Measurements from ENCODE around the gene MAD2L1BP.
A peak's percentile ranks its signal among the peaks of the same experiment; 100 is the strongest.
"Not testable (repeated sequence)": the region's sequence is repeated elsewhere in the genome, so short reads cannot be mapped to it uniquely, and the experiment has no call there.

MAD2L1BP gene, protein sequence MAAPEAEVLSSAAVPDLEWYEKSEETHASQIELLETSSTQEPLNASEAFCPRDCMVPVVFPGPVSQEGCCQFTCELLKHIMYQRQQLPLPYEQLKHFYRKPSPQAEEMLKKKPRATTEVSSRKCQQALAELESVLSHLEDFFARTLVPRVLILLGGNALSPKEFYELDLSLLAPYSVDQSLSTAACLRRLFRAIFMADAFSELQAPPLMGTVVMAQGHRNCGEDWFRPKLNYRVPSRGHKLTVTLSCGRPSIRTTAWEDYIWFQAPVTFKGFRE

GRCh38 chr6:43635387-43636307, at the start of gene MAD2L1BP:
Gene MAD2L1BP (plus strand): TSS chr6:43635840. CDS start chr6:43635876, 36 bp downstream.
- DNase-seq = peak; percentile 78 to 98 (median 87)
- intact Hi-C loops (cut with DNase I) = loop anchor here (5.0 kb wide), 1 partner anchor 58 kb away; the partner anchor contains the start of genes POLH and XPO5

GRCh38 chr6:43588194-43588593, 47.4 kb upstream of the MAD2L1BP start:
- intact Hi-C loops (cut with DNase I) = no loop called here
- DNase-seq = no peak

GRCh38 chr6:43589564-43589963, 46.1 kb upstream of the MAD2L1BP start:
- DNase-seq; intact Hi-C loops (cut with DNase I): not testable (repeated sequence)

GRCh38 chr6:43593938-43594337, 41.7 kb upstream of the MAD2L1BP start:
- DNase-seq = no peak
- intact Hi-C loops (cut with DNase I) = no loop called here

DNA sequence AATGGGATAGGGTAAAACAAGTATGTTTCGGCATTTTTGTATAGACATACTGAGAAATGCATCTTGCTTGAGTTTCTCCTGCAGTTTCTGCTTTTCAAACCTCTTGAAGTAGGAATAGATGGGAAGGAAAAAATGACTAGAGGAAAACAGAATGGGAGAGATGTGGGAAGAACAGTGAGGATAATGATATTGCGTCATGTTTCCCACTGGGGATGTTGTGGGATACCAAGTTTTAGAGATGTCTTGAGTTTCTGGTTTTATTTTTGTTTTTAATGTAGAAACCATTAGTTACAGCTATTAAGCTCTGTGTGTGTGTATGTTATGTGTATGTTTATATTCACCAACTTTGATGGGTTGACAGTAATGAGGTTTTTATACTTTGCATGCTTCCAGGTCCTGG, 35.0 kb upstream of the MAD2L1BP start:
- no peak for DNase-seq
- intact Hi-C loops (cut with DNase I) = no loop called here

DNA sequence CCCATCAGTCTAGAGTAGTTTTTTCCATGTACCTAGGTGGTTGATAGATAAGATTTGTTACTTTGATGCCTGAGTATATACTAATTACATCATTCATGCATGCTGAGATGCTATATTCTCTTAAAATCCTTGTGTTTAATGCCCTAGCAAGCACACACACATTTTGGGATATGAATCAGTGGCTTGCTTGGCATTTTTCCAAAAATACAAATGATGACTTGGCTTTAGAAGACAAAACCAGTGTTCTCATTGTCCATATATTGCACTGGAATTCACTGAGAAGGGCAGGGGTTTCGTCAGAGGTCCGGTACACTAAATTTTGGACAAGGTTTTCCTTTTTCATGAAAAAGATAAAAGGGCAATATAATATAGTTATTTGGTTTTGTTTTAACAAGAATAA, 31.5 kb upstream of the MAD2L1BP start:
- DNase-seq = no peak
- intact Hi-C loops (cut with DNase I) = no loop called here

DNA sequence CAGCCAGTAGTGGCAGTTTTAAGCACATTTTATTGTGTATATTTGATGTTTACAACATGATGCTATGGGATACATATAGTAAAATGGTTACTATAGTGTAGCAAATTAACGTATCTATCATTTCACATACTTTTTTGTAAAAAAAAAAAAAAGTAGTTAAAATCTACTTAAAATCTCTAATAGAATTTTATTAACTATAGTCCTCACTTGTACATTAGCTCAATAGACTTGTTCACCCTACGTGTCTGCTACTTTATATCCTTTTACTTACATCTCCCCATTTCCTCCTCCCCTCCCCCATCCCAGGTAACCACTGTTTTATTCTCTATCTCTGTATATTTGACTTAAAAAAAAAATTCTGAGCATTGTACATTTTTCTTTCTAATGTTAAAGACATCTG, 29.6 kb upstream of the MAD2L1BP start:
- intact Hi-C loops (cut with DNase I) = no loop called here

DNA sequence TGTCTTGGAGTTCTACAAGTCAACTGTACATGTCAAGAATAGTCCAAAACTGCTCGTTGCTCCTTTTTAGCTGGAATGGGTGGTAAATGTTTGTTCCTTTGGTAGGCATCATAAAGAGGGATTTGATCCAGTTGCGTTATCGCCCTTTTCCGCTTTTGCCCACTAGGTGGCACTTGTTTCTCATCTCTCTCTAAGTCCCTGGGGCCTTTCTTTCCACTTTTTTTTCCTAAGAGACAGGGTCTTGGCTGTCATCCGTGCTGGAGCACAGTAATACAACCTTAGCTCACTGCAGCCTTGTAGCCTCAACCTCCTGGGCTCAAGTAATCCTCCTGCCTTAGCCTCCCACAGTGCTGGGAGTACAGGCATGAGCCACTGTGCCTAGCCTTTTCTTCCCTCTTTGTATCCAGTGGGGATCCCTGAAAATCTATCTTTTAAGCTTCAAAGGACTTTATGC, 27.3 kb upstream of the MAD2L1BP start:
- intact Hi-C loops (cut with DNase I) = loop anchor here (2.0 kb wide), 1 partner anchor 470 kb away; no protein-coding TSS in a partner anchor
- peak in 8 of 10 donors; percentile 38 to 91 (median 66) for DNase-seq

More for the DNA sequence above, 29.6 kb upstream of the MAD2L1BP start:
- DNase-seq = no peak

DNA sequence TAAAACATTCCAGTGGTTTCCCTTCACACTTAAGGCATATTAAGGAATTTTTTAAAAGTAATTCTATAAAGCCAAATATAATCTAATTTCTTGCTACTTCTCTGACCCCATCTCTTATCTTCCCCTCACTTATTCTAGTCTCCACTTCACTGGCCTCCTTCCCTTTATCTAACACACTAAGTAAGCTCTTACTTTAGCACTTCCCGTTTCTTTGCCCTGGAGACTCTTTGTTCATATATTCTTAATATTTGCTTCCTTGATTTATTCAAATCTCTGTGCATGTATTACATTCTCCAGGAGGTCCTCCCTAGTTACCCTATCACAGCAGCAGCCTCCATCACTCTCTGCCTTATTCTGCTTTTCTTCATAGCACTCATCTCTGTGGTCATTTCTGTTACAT, 26.8 kb upstream of the MAD2L1BP start:
- intact Hi-C loops (cut with DNase I) = loop anchor here (2.0 kb wide), 1 partner anchor 470 kb away; no protein-coding TSS in a partner anchor
- DNase-seq = peak in 1 of 10 donors; percentile 5

DNA sequence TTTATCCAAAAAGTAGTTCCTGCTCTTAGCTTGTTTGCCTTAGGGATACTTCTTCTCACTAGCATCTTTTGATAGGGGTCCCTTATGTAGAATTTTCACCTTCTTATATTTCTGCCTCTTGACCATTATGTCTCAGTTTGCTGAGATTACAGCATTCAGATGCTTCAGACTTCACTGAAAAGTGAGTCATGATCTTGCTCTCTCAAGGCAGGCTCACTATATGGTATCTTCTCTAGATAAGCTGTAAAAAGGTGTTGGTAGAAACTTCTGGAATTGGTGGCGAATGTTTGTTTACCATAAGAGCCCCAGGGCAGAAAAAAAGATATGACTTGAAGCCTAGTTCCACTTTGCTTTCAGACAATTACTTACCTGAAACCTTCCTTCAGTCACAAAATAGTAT, 26.2 kb upstream of the MAD2L1BP start:
- DNase-seq = no peak
- intact Hi-C loops (cut with DNase I) = loop anchor here (2.0 kb wide), 1 partner anchor 469 kb away; no protein-coding TSS in a partner anchor

GRCh38 chr6:43610431-43610830, 25.2 kb upstream of the MAD2L1BP start:
- DNase-seq = peak in 2 of 10 donors; percentile 38 to 85
- intact Hi-C loops (cut with DNase I) = no loop called here

DNA sequence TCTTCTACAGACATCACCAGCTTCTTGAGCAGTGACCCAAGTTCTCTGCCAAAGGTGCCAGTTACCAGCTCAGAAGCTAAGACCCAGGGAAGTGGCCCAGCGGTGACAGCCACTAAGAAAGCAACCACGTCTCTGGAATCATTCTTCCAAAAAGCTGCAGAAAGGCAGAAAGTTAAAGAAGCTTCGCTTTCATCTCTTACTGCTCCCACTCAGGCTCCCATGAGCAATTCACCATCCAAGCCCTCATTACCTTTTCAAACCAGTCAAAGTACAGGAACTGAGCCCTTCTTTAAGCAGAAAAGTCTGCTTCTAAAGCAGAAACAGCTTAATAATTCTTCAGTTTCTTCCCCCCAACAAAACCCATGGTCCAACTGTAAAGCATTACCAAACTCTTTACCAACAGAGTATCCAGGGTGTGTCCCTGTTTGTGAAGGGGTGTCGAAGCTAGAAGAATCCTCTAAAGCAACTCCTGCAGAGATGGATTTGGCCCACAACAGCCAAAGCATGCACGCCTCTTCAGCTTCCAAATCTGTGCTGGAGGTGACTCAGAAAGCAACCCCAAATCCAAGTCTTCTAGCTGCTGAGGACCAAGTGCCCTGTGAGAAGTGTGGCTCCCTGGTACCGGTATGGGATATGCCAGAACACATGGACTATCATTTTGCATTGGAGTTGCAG, 21.8 kb upstream of the MAD2L1BP start:
- peak in 1 of 10 donors; percentile 70 for DNase-seq
- intact Hi-C loops (cut with DNase I) = no loop called here

DNA sequence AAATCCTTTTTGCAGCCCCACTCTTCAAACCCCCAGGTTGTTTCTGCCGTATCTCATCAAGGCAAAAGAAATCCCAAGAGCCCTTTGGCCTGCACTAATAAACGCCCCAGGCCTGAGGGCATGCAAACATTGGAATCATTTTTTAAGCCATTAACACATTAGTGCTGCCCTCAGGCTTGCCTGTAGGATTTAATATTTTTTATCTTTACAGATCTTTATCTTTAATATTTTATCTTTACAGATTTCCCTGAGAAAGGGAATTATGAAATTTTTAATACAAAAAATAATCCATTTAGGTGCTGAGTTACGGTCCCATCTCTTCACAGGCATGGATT, 21.3 kb upstream of the MAD2L1BP start:
- DNase-seq = no peak
- intact Hi-C loops (cut with DNase I) = no loop called here

DNA sequence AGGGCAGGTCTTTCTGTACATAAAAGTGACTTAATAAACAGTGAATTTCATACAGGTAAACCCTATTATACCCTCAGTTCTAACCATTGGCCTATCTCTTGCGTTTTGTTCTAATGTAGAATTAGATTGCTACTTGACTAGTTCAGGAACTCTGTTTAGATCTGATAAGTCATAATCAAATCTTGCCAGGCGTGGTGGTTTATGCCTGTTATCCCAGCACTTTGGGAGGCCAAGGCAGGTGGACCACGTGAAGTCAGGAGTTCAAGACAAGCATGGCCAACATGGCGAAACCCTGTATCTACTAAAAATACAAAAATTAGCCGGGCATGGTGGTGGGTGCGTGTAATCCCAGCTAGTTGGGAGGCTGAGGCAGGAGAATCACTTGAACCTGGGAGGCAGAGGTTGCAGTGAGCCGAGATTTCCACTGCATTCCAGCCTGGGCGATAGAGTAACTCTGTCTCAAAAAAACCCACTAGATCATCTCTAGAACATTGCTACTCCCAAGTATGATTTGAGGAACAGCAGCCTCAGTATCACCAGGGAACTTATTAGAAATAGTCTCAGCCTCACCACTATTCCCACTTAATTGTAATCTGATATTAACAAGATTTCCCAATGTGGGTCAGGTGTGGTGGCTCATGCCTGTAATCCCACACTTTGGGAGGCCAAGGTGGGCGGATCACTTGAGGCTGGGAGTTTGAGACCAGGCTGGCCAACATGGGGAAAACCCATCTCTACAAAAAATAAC, 18.7 kb upstream of the MAD2L1BP start:
- DNase-seq = peak in 1 of 10 donors; percentile 8
- intact Hi-C loops (cut with DNase I) = no loop called here

- intact Hi-C loops (cut with DNase I) = no loop called here
- peak in 2 of 10 donors; percentile 49 to 81 for DNase-seq
Measured at GRCh38 chr6:43621078-43621835, 14.4 kb upstream of the MAD2L1BP start.

DNA sequence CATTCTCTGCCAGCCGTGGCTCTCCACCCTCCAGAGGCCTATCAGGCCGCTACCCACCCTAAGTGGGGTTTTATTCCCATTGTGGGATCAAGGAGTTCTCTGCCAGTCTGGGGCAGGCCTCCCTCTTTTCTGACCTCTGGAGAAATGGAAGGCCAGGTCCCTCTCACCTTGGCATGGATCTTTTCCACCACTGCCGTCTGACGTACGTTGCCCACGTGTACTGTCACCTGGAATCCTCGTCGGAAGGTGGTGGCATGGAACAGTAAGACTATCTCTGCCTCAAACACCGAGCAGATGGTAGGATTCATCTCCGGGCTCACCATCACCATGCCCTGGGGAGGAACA, 13.8 kb upstream of the MAD2L1BP start:
- DNase-seq = peak in 2 of 10 donors; percentile 24 to 29
- intact Hi-C loops (cut with DNase I) = no loop called here

DNA sequence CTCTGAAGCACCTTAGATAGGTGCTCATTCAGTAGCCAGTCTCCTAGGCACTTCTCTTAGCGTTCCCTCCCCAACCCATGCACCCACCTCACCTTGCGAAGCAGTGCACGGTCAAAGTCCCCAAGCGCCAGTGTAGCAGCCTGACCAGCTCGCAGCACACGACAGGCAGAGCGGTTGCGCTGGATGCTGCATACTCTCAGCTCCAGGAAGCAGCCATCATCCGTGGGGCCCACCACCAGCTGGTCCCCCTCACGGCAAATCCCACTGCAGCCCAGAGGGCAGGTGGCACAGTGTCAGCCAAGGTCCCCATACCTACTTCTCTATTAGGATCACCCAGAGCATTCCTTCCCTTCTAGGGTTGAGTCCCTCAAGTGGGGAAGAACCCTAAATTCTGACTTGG, 13.1 kb upstream of the MAD2L1BP start:
- DNase-seq = peak in 1 of 10 donors; percentile 48
- intact Hi-C loops (cut with DNase I) = no loop called here

GRCh38 chr6:43623880-43624785, 11.5 kb upstream of the MAD2L1BP start:
- peak in 2 of 10 donors; percentile 42 to 55 for DNase-seq
- intact Hi-C loops (cut with DNase I) = no loop called here
